ENCODE measurements around the gene PRPF6.

DNA sequence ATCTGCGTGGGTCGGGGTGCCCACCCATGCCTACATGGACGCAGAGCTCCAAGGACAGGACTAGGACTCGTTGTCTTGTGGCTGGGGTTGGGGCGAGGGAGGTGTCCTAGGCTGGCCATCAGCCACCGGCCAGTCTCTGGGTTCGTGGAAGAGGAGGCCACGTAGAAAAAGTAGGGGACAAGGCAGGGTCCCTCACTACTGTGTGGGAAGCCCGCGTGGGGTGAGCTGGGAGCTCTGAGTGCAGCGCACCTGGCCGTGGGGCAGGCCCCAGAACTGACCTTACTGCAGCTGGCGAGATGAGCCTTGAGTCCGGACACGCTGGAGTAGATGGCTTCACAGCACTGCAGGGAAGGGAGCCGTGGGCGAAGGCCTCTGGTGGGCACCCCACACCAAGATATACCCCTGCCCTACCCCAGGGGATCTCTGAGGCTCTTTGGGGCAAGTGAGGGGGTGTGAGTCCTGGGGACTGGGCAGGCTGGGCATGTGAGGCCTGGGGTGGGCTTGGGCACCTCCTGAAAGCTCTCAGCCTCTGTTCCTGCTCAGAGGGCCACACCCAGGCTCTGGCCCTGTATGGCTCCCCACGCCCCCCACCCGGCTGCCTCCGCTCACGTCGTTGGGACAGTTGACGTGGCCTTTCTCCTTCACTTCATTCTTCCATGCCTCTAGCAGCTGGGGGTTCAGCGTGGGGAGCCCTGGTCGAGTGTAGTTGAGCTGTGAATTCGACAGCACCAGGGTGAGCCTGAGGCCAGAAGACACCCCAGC lies 19.1 kb upstream of the PRPF6 start:
- TF ChIP-seq, protein P1, sequence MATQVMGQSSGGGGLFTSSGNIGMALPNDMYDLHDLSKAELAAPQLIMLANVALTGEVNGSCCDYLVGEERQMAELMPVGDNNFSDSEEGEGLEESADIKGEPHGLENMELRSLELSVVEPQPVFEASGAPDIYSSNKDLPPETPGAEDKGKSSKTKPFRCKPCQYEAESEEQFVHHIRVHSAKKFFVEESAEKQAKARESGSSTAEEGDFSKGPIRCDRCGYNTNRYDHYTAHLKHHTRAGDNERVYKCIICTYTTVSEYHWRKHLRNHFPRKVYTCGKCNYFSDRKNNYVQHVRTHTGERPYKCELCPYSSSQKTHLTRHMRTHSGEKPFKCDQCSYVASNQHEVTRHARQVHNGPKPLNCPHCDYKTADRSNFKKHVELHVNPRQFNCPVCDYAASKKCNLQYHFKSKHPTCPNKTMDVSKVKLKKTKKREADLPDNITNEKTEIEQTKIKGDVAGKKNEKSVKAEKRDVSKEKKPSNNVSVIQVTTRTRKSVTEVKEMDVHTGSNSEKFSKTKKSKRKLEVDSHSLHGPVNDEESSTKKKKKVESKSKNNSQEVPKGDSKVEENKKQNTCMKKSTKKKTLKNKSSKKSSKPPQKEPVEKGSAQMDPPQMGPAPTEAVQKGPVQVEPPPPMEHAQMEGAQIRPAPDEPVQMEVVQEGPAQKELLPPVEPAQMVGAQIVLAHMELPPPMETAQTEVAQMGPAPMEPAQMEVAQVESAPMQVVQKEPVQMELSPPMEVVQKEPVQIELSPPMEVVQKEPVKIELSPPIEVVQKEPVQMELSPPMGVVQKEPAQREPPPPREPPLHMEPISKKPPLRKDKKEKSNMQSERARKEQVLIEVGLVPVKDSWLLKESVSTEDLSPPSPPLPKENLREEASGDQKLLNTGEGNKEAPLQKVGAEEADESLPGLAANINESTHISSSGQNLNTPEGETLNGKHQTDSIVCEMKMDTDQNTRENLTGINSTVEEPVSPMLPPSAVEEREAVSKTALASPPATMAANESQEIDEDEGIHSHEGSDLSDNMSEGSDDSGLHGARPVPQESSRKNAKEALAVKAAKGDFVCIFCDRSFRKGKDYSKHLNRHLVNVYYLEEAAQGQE (IDR thresholded peaks at IDR 0.05): no peak
- TF ChIP-seq, protein P2, sequence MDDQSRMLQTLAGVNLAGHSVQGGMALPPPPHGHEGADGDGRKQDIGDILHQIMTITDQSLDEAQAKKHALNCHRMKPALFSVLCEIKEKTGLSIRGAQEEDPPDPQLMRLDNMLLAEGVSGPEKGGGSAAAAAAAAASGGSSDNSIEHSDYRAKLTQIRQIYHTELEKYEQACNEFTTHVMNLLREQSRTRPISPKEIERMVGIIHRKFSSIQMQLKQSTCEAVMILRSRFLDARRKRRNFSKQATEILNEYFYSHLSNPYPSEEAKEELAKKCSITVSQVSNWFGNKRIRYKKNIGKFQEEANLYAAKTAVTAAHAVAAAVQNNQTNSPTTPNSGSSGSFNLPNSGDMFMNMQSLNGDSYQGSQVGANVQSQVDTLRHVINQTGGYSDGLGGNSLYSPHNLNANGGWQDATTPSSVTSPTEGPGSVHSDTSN (IDR thresholded peaks at IDR 0.05): no peak
- TF ChIP-seq RFX5 (IDR thresholded peaks at IDR 0.05) (no peak), POLR2A (IDR thresholded peaks at IDR 0.05; ENCODE audit: low read length) (no peak), EP300 (IDR thresholded peaks at IDR 0.05) (no peak)
